Measurements from ENCODE around the gene SUSD2. TPM values are rescaled to one million over a fixed set of nuclear protein-coding genes. Genes with fewer than 3 reads are reported as not detected.
A peak's percentile ranks its signal among the peaks of the same experiment; 100 is the strongest.

SUSD2 gene
- total and polyA plus RNA-seq, 12 donors = 0.28 to 62.7 (median 19.2) TPM

DNA sequence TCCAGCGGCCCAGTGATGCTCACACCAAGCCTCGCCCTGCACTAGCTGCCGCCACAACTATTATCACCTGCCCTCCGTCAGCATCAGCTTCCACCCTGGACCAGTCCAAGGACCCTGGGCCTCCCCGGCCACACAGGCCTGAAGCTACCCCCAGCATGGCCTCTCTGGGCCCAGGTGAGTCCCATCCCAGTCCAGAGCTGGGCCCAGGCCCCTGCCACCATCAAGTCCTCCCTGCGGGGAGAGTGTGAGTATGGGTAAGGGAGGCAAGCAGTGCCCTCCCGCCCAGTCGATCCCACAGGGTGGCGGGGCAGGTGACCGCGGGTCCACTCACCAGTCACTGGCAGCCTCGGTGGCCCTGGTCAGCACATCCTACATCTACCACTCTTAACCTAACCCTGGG is 9.5 kb upstream of the SUSD2 start:
- H3K27me3 ChIP-seq = no peaks in the 10 kb centered on the region
- no peak overlapping the region for H3K27ac ChIP-seq
- WGBS, 4 donors = 92 to 100% (median 95%) methylated on average over 3 to 12 of the region's 12 CpGs
- H3K9me3 ChIP-seq (replicated peaks in 1 of 3) = no peaks in the 10 kb centered on the region
- H3K4me1 ChIP-seq (replicated peaks in 1 of 2) = peaks cover 0 to 5% of the 10 kb centered on the region in 2 donors
- DNase-seq = no peak
- TF ChIP-seq POLR2A (IDR thresholded peaks at IDR 0.05) = no peak
- TF ChIP-seq, protein P1, sequence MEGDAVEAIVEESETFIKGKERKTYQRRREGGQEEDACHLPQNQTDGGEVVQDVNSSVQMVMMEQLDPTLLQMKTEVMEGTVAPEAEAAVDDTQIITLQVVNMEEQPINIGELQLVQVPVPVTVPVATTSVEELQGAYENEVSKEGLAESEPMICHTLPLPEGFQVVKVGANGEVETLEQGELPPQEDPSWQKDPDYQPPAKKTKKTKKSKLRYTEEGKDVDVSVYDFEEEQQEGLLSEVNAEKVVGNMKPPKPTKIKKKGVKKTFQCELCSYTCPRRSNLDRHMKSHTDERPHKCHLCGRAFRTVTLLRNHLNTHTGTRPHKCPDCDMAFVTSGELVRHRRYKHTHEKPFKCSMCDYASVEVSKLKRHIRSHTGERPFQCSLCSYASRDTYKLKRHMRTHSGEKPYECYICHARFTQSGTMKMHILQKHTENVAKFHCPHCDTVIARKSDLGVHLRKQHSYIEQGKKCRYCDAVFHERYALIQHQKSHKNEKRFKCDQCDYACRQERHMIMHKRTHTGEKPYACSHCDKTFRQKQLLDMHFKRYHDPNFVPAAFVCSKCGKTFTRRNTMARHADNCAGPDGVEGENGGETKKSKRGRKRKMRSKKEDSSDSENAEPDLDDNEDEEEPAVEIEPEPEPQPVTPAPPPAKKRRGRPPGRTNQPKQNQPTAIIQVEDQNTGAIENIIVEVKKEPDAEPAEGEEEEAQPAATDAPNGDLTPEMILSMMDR (IDR thresholded peaks at IDR 0.05) = no peak
- H3K4me3 ChIP-seq = no peak overlapping the region
- intact Hi-C loops (cut with DNase I) = loop anchor here (5.0 to 10.0 kb wide), 3 partner anchors 65 to 217 kb away; no protein-coding TSS in a partner anchor
- H3K36me3 ChIP-seq (replicated peaks in 1 of 2) = peaks cover 0 to 56% of the 10 kb centered on the region in 2 donors

DNA sequence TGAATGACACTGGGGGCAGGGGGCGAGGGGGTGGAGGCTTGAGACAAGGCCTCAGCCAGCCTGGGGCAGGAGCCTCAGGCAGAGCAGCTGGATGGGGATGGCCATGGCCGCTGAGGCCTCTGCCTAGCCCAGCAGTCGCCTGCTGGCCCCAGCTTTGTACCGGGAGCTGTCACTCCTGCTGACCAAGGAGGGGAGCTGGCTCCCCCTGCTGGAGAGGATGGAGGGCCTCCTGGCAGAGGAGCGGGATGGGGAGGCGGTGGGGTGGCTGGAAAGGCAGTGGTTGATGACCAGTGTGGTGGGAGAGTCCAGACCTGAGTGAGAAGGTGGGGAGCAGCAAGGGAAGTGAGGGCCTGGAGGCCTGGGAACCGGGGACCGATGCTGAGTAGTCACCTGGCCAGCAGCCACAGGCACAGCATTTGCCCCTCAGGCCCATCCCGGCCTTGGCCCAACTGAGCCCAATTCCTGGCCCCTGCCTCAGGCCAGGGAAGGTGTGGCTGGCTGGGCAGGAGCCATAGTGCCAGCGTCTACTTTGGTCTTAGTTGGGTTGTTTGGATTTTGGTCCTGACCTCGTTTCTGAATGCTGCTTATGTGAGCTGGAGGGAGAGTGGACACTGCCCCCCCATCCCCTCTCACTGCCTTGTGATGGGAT is 6.0 kb upstream of the SUSD2 start:
- H3K9me3 ChIP-seq (replicated peaks in 1 of 3) = no peaks in the 10 kb centered on the region
- peaks cover 0 to 5% of the 10 kb centered on the region in 2 donors for H3K4me1 ChIP-seq (replicated peaks in 1 of 2)
- intact Hi-C loops (cut with DNase I) = loop anchor here in 1 of 2 donors (10.0 kb wide), 2 partner anchors 70 to 220 kb away; no protein-coding TSS in a partner anchor
- DNase-seq = peak; percentile 85 to 92 (median 88)
- peaks cover 0 to 44% of the 10 kb centered on the region in 2 donors for H3K36me3 ChIP-seq (replicated peaks in 1 of 2)
- WGBS, 4 donors = 26 to 44% (median 42%) methylated on average over 7 to 11 of the region's 11 CpGs
- TF ChIP-seq, protein P1 (IDR thresholded peaks at IDR 0.05) = peak; percentile 67 to 94 (median 91)
- no peak for TF ChIP-seq POLR2A (IDR thresholded peaks at IDR 0.05)
- peak overlapping the region in 2 of 5 donors; percentile 34 to 82 for H3K27ac ChIP-seq
- no peak overlapping the region for H3K4me3 ChIP-seq
- no peaks in the 10 kb centered on the region for H3K27me3 ChIP-seq

DNA sequence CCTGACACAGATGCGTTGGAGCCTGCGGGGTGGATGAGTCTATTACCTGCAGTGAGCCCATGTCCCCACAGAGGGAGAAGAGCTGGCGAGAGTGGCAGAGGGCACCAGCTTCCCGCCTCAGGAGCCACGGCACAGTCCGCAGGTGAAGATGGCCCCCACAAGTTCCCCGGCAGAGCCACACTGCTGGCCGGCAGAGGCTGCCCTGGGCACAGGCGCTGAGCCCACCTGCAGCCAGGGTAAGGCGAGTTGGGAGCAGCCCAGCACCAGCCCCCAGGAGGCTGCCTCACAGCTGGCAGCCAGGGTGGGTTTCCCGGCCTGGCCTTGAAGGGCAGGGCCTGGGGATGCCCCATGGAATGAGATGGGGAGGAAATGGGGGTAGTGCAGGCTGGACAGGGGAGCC is 5.2 kb upstream of the SUSD2 start:
- WGBS, 4 donors = 87 to 95% (median 93%) methylated on average over 11 of the region's 11 CpGs; no CpG with 5 or more reads in 1 of the 4 donors
- TF ChIP-seq POLR2A (IDR thresholded peaks at IDR 0.05) = no peak
- TF ChIP-seq, protein P1 (IDR thresholded peaks at IDR 0.05) = no peak
- no peaks in the 10 kb centered on the region for H3K27me3 ChIP-seq
- H3K9me3 ChIP-seq (replicated peaks in 1 of 3) = no peaks in the 10 kb centered on the region
- H3K27ac ChIP-seq = peak overlapping the region in 1 of 5 donors; percentile 82
- peaks cover 0 to 5% of the 10 kb centered on the region in 2 donors for H3K4me1 ChIP-seq (replicated peaks in 1 of 2)
- no peak overlapping the region for H3K4me3 ChIP-seq
- intact Hi-C loops (cut with DNase I) = loop anchor here in 1 of 2 donors (10.0 kb wide), 2 partner anchors 71 to 221 kb away; no protein-coding TSS in a partner anchor
- no peak for DNase-seq
- H3K36me3 ChIP-seq (replicated peaks in 1 of 2) = peaks cover 0 to 41% of the 10 kb centered on the region in 2 donors

DNA sequence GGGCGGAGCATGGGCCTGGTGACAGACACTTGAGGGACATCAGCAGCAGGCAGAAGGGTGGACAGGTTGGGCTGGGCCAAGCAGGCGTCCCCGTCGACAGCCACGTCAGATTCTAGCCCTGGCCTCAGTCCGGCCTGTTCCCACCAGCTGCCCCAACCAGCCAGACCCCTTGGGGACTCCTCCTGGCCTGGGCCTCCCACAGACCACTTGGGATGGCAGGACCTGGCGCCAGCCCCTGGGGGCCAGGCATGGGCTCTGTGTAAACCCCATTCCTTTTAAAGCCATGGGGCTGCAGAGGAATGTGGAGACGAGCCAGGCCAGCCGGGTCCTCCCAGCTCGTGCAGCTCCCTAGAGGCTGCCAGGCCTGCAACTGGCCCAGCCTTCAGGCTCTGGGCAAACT is 4.7 kb upstream of the SUSD2 start:
- Histone ChIP-seq H3K36me3 (replicated peaks in 1 of 2) (peaks cover 0 to 35% of the 10 kb centered on the region in 2 donors), H3K4me1 (replicated peaks in 1 of 2) (peaks cover 0 to 5% of the 10 kb centered on the region in 2 donors), H3K27ac (peak overlapping the region in 1 of 5 donors; percentile 82), H3K4me3 (no peak overlapping the region), H3K27me3 (no peaks in the 10 kb centered on the region), H3K9me3 (replicated peaks in 1 of 3) (no peaks in the 10 kb centered on the region)
- DNase-seq = no peak
- 86 to 96% (median 92%) methylated on average over 8 to 10 of the region's 10 CpGs for WGBS, 4 donors
- intact Hi-C loops (cut with DNase I) = loop anchor here in 1 of 2 donors (10.0 kb wide), 2 partner anchors 72 to 222 kb away; no protein-coding TSS in a partner anchor
- no peak for TF ChIP-seq POLR2A (IDR thresholded peaks at IDR 0.05)
- TF ChIP-seq, protein P1 (IDR thresholded peaks at IDR 0.05) = no peak
